HG03460 (cell line): Measurements from ENCODE around the gene MPL.

Experiments
- ATAC-seq: cut with Tn5 transposase; IDR thresholded peaks from one replicate; pipeline ENCODE4 v1.9.1; 2021; ENCODE audit not compliant: unreplicated experiment

The MPL gene

GRCh38 chr1:43402089-43402865 is 64.7 kb downstream of the MPL start:
- no peak for ATAC-seq
